Stimulated activated CD8-positive, alpha-beta memory T cell treated with anti-CD3 and anti-CD28 coated beads, Interleukin-15, amount 100 ng/mL, for 4 hours (primary cell): ENCODE data around the gene EIF6.

Source experiments
- DNase-seq, 2 donors: peaks; one replicate each; pipeline ENCODE4 v3.0.0-alpha.2; 2020; ENCODE audit warnings: low read depth in 2 of 2

The EIF6 gene

GRCh38 chr20:35293303-35294292 is 9.0 kb upstream of the EIF6 start:
- no peak for DNase-seq

- no peak for DNase-seq
Observed at GRCh38 chr20:35292504-35293285, 8.1 kb upstream of the EIF6 start.

GRCh38 chr20:35291654-35292503 is 7.3 kb upstream of the EIF6 start, which contains the start of gene FAM83C:
Gene FAM83C, minus strand, starts transcription at chr20:35292425. Its CDS starts 121 bp downstream, at chr20:35292304.
- no peak for DNase-seq

- no peak for DNase-seq
Observed at GRCh38 chr20:35290887-35291417, 6.4 kb upstream of the EIF6 start.

- no peak for DNase-seq
Observed at GRCh38 chr20:35290186-35290886, 5.8 kb upstream of the EIF6 start.

- no peak for DNase-seq
Observed at GRCh38 chr20:35288325-35289060, 3.9 kb upstream of the EIF6 start.

GRCh38 chr20:35287509-35288324 is 3.1 kb upstream of the EIF6 start:
- DNase-seq: no peak

GRCh38 chr20:35286899-35287508 is 2.4 kb upstream of the EIF6 start:
- no peak for DNase-seq

- DNase-seq: no peak
Observed at GRCh38 chr20:35286077-35286898, 1.7 kb upstream of the EIF6 start.

- no peak for DNase-seq
Observed at GRCh38 chr20:35285806-35286076, 1.2 kb upstream of the EIF6 start.

GRCh38 chr20:35284992-35285805 is 627 bp upstream of the EIF6 start:
- DNase-seq: no peak

GRCh38 chr20:35283441-35284266 is 918 bp downstream of the EIF6 start:
- DNase-seq: no peak

- no peak for DNase-seq
Observed at GRCh38 chr20:35281506-35282101, 3.0 kb downstream of the EIF6 start.

- DNase-seq: no peak
Observed at GRCh38 chr20:35280523-35280922, 4.0 kb downstream of the EIF6 start.

GRCh38 chr20:35279533-35280174 is 4.9 kb downstream of the EIF6 start:
- DNase-seq: no peak
